Eye (tissue), 1 donor: ENCODE results near the gene C4orf36.

ENCODE experiments used
- DNase-seq: peaks from one replicate; pipeline ENCODE4 v3.0.0-alpha.2; 2015

C4orf36 gene

GRCh38 chr4:86853209-86853608, 39.0 kb downstream of the C4orf36 start:
- DNase-seq = no peak

- DNase-seq = no peak
These were observed 43.2 kb downstream of the C4orf36 start, which contains the start of gene SLC10A6 for GRCh38 chr4:86848732-86849619. Gene SLC10A6, minus strand, starts transcription at chr4:86849384. Its CDS starts 269 bp downstream, at chr4:86849115.

- DNase-seq = no peak
These were observed 44.1 kb downstream of the C4orf36 start for GRCh38 chr4:86848136-86848535.

- no peak for DNase-seq
These were observed 44.7 kb downstream of the C4orf36 start for GRCh38 chr4:86847571-86847970.

GRCh38 chr4:86846921-86847320, 45.3 kb downstream of the C4orf36 start:
- no peak for DNase-seq

- no peak for DNase-seq
These were observed 46.6 kb downstream of the C4orf36 start for GRCh38 chr4:86845593-86845992.

GRCh38 chr4:86841309-86841708, 50.9 kb downstream of the C4orf36 start:
- DNase-seq = no peak

- no peak for DNase-seq
These were observed 51.4 kb downstream of the C4orf36 start for GRCh38 chr4:86840858-86841257.

GRCh38 chr4:86837691-86838503, 54.3 kb downstream of the C4orf36 start:
- DNase-seq = no peak

- no peak for DNase-seq
These were observed 56.5 kb downstream of the C4orf36 start for GRCh38 chr4:86835677-86836076.

GRCh38 chr4:86834901-86835300, 57.3 kb downstream of the C4orf36 start:
- no peak for DNase-seq

- DNase-seq = no peak
These were observed 58.6 kb downstream of the C4orf36 start for GRCh38 chr4:86833615-86834014.

GRCh38 chr4:86831262-86832130, 60.7 kb downstream of the C4orf36 start:
- peak; percentile 56 for DNase-seq
